MM.1S (cell line): Measurements from ENCODE around the gene SLC26A11.

Experiments used
- EZH2phosphoT487 ChIP-seq: fragments of 300-600 bp; sonication (generic); IDR thresholded peaks from 2 replicates; pipeline ENCODE4 v1.6.1; 2018; ENCODE audit warnings: antibody characterized with exemption, low read length
- TF ChIP-seq, protein P1 (sequence below): fragments of 300-600 bp; sonication (generic); IDR thresholded peaks from 2 replicates; pipeline ENCODE4 v1.5.1; 2016; ENCODE audit warnings: antibody characterized with exemption, low read length, mixed read lengths

DNA sequence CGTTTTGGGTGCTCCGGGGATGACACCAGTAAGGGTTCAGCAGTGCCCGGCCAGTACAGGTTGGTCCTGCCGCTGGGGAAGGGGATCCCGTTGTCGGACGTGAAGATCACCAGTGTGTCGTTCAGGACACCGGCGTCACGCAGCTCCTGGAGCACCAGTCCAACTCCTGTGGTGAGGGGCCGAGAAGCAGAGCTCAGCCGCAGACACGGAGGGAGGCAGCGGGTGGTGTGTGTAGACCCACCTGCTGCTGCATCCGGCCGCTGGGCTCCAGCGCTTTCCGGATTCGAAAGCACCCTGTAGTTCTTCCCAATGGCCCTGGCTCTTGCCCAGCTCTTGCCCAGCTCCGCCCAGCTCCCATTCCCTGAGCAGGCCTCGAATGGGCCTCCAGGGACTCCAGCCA lies 8.1 kb upstream of the SLC26A11 start:
- TF ChIP-seq, protein P1, sequence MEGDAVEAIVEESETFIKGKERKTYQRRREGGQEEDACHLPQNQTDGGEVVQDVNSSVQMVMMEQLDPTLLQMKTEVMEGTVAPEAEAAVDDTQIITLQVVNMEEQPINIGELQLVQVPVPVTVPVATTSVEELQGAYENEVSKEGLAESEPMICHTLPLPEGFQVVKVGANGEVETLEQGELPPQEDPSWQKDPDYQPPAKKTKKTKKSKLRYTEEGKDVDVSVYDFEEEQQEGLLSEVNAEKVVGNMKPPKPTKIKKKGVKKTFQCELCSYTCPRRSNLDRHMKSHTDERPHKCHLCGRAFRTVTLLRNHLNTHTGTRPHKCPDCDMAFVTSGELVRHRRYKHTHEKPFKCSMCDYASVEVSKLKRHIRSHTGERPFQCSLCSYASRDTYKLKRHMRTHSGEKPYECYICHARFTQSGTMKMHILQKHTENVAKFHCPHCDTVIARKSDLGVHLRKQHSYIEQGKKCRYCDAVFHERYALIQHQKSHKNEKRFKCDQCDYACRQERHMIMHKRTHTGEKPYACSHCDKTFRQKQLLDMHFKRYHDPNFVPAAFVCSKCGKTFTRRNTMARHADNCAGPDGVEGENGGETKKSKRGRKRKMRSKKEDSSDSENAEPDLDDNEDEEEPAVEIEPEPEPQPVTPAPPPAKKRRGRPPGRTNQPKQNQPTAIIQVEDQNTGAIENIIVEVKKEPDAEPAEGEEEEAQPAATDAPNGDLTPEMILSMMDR = no peak
- no peak for TF ChIP-seq EZH2phosphoT487
